OCI-LY7 (cell line): ENCODE results near the gene KLF2. TPM values are rescaled to one million over a fixed set of nuclear protein-coding genes. Genes with fewer than 3 reads are reported as not detected.

Source experiments
- BruUV-seq: library from RNA; stranded (reverse); fragments of 400-500 nt; replicated peaks from 2 replicates; lab custom pipeline; 2021; lab: Mats Ljungman, UMichigan
- CTCF ChIA-PET: fragments of 300-600 bp; sonication (Branson Sonifier 250); formaldehyde crosslinking; loops from one replicate; lab custom pipeline; 2022; ENCODE audit warnings: antibody characterized with exemption; ENCODE audit not compliant: unreplicated experiment; lab: Charles Lee
- POLR2A ChIA-PET: fragments of 300-600 bp; sonication (Branson Sonifier 250); formaldehyde crosslinking; loops from one replicate; lab custom pipeline; 2022; ENCODE audit warnings: antibody characterized with exemption; lab: Charles Lee
- DNase-seq: peaks from one replicate; pipeline ENCODE4 v3.0.0-alpha.2; 2015; ENCODE audit warnings: low spot score
- H2AFZ ChIP-seq: fragments of 200-600 bp; sonication (generic), shearing (Covaris generic); 2 replicates; pipeline ENCODE4 v1.6.1; 2014; ENCODE audit warnings: mild to moderate bottlenecking, antibody characterized with exemption, low read length, moderate library complexity
- H3K27ac ChIP-seq: fragments of 200-600 bp; sonication (generic); 2 replicates; pipeline ENCODE4 v1.5.1; 2014; ENCODE audit warnings: mixed run types, low read depth, mild to moderate bottlenecking, moderate library complexity, low read length, inconsistent platforms; ENCODE audit not compliant: poor library complexity, severe bottlenecking
- H3K36me3 ChIP-seq: fragments of 200-600 bp; sonication (generic); 2 replicates; pipeline ENCODE4 v1.6.1; 2014; ENCODE audit warnings: mild to moderate bottlenecking, antibody characterized with exemption, low read length, moderate library complexity, mixed read lengths; ENCODE audit not compliant: insufficient read depth
- H3K4me1 ChIP-seq: fragments of 200-600 bp; sonication (generic); 2 replicates; pipeline ENCODE4 v1.5.1; 2014; ENCODE audit warnings: mild to moderate bottlenecking, low read length; ENCODE audit not compliant: insufficient read depth, poor library complexity, severe bottlenecking
- H3K4me2 ChIP-seq: fragments of 200-600 bp; sonication (generic); 2 replicates; pipeline ENCODE4 v1.6.1; 2014; ENCODE audit warnings: mild to moderate bottlenecking, low read length
- H3K4me3 ChIP-seq: fragments of 200-600 bp; sonication (generic); 2 replicates; pipeline ENCODE4 v1.5.1; 2014; ENCODE audit warnings: mild to moderate bottlenecking, low read depth, low read length; ENCODE audit not compliant: poor library complexity, severe bottlenecking
- H3K79me2 ChIP-seq: fragments of 200-600 bp; sonication (generic); 2 replicates; pipeline ENCODE4 v1.6.1; 2016; ENCODE audit warnings: low read depth, mild to moderate bottlenecking, low read length, moderate library complexity, mixed read lengths; ENCODE audit not compliant: insufficient read depth
- H3K9me2 ChIP-seq: fragments of 200-600 bp; sonication (generic); 2 replicates; pipeline ENCODE4 v1.6.1; 2016; ENCODE audit warnings: mild to moderate bottlenecking, low read length, mixed read lengths; ENCODE audit not compliant: insufficient read depth
- H3K9me3 ChIP-seq: fragments of 200-600 bp; sonication (generic); 2 replicates; pipeline ENCODE4 v1.6.1; 2014; ENCODE audit warnings: mild to moderate bottlenecking, mixed run types, low read length, mixed read lengths
- H4K20me1 ChIP-seq: fragments of 200-600 bp; sonication (generic); 2 replicates; pipeline ENCODE4 v1.6.1; 2014; ENCODE audit warnings: mild to moderate bottlenecking, antibody characterized with exemption, low read length, moderate library complexity, mixed read lengths; ENCODE audit not compliant: insufficient read depth
- EZH2phosphoT487 ChIP-seq: fragments of 200-600 bp; sonication (generic); IDR thresholded peaks from 2 replicates; pipeline ENCODE4 v1.6.1; 2018; ENCODE audit warnings: low read depth, borderline replicate concordance, mild to moderate bottlenecking, mixed run types, antibody characterized with exemption, low read length, moderate library complexity, mixed read lengths
- intact Hi-C: fragments of 100-400 bp; cut with micrococcal nuclease; formaldehyde crosslinking; loops from one replicate; pipeline ENCODE4 v1.10.0; 2022; ENCODE audit not compliant: unreplicated experiment
- total RNA-seq, 2 experiments: library from RNA; depleted of rRNA in 1 of 2; stranded (reverse); fragments of >200 nt in 1 of 2; shearing (Covaris generic) in 1 of 2; gene quantifications; 2 replicates each; pipeline ENCODE4 v1.2.3, GENCODE V29; 2014 to 2022
- TF ChIP-seq, protein P1 (sequence below): fragments of 200-600 bp; sonication (generic); conservative IDR thresholded peaks from 2 replicates; pipeline ENCODE4 v1.5.1; 2014; ENCODE audit warnings: mild to moderate bottlenecking, antibody characterized with exemption, low read length, moderate library complexity, mixed read lengths

Gene KLF2
- total RNA-seq, 2 experiments from 2014 or later = 6.2 to 8.6 TPM

DNA sequence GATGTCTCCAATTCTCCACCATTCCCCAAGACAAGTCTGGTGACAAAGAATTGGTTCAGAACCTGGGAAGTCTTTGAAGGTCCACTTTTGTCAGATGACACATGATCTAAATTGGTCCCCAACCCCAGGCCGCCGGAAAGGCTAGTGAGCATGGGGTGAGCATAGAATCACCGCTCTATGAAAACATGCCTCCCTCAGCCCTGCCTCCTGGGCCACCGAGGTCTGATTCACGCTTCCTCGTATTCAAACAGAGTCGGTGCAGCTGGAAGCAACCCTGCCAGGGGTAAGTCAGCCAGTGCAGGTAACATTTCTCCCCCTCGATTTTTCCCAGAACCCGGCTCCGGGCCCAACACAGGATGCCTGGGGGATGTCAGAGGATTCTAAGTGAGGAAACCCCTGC, 33.9 kb upstream of the KLF2 start:
- DNase-seq = no peak
- no peaks in the 10 kb centered on the region for H3K9me3 ChIP-seq
- H3K4me3 ChIP-seq = no peak overlapping the region
- ChIA-PET POLR2A (no interaction called here), CTCF (no interaction called here)
- intact Hi-C loops = no loop called here
- H3K27ac ChIP-seq = no peak overlapping the region
- H2AFZ ChIP-seq = no peak overlapping the region
- TF ChIP-seq, protein P1, sequence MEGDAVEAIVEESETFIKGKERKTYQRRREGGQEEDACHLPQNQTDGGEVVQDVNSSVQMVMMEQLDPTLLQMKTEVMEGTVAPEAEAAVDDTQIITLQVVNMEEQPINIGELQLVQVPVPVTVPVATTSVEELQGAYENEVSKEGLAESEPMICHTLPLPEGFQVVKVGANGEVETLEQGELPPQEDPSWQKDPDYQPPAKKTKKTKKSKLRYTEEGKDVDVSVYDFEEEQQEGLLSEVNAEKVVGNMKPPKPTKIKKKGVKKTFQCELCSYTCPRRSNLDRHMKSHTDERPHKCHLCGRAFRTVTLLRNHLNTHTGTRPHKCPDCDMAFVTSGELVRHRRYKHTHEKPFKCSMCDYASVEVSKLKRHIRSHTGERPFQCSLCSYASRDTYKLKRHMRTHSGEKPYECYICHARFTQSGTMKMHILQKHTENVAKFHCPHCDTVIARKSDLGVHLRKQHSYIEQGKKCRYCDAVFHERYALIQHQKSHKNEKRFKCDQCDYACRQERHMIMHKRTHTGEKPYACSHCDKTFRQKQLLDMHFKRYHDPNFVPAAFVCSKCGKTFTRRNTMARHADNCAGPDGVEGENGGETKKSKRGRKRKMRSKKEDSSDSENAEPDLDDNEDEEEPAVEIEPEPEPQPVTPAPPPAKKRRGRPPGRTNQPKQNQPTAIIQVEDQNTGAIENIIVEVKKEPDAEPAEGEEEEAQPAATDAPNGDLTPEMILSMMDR = no peak
- no peak for TF ChIP-seq EZH2phosphoT487
- H3K4me1 ChIP-seq = no peaks in the 10 kb centered on the region
- no peaks in the 10 kb centered on the region for H3K36me3 ChIP-seq
- H3K9me2 ChIP-seq = no peaks in the 10 kb centered on the region
- BruUV-seq = no TSS peak
- H4K20me1 ChIP-seq = no peaks in the 10 kb centered on the region
- H3K79me2 ChIP-seq = no peaks in the 10 kb centered on the region
- no peak overlapping the region for H3K4me2 ChIP-seq

- Histone ChIP-seq H3K36me3 (no peaks in the 10 kb centered on the region), H3K27ac (no peak overlapping the region), H3K79me2 (no peaks in the 10 kb centered on the region), H3K4me1 (no peaks in the 10 kb centered on the region), H3K9me3 (no peaks in the 10 kb centered on the region), H4K20me1 (no peaks in the 10 kb centered on the region), H3K4me3 (no peak overlapping the region), H3K4me2 (no peak overlapping the region), H2AFZ (no peak overlapping the region), H3K9me2 (no peaks in the 10 kb centered on the region)
- intact Hi-C loops = no loop called here
- CTCF ChIA-PET = no interaction called here
- BruUV-seq = no TSS peak
- POLR2A ChIA-PET = interaction anchor here (1.0 kb wide), 1 partner anchor 48 kb away, joined by 3 read pairs; no protein-coding TSS in a partner anchor
- TF ChIP-seq EZH2phosphoT487 = no peak
- TF ChIP-seq, protein P1 = no peak
- no peak for DNase-seq
Measured at GRCh38 chr19:16293118-16294091, 31.2 kb upstream of the KLF2 start.

GRCh38 chr19:16295057-16295456, 29.6 kb upstream of the KLF2 start:
- TF ChIP-seq, protein P1 = no peak
- TF ChIP-seq EZH2phosphoT487 = no peak
- Histone ChIP-seq H2AFZ (no peak overlapping the region), H3K79me2 (no peaks in the 10 kb centered on the region), H3K9me2 (no peaks in the 10 kb centered on the region), H3K4me2 (no peak overlapping the region), H3K4me1 (peaks cover 2% of the 10 kb centered on the region), H3K27ac (no peak overlapping the region), H3K36me3 (no peaks in the 10 kb centered on the region), H3K9me3 (no peaks in the 10 kb centered on the region), H4K20me1 (no peaks in the 10 kb centered on the region), H3K4me3 (no peak overlapping the region)
- ChIA-PET POLR2A (interaction anchor here (0.6 kb wide), 1 partner anchor 24 kb away, joined by 4 read pairs; no protein-coding TSS in a partner anchor), CTCF (no interaction called here)
- no TSS peak for BruUV-seq
- DNase-seq = no peak
- intact Hi-C loops = no loop called here
